HG03558 (cell line): ENCODE measurements around the gene HNRNPM.

ENCODE experiments used
- ATAC-seq: cut with Tn5 transposase; IDR thresholded peaks from one replicate; pipeline ENCODE4 v1.9.1; 2021; ENCODE audit warnings: moderate number of reproducible peaks; ENCODE audit not compliant: unreplicated experiment; ENCODE audit errors: extremely low read depth

The HNRNPM gene

GRCh38 chr19:8532225-8532624 lies 87.5 kb downstream of the HNRNPM start:
- no peak for ATAC-seq

- ATAC-seq, result no peak
Measured at GRCh38 chr19:8536282-8536681, 91.5 kb downstream of the HNRNPM start.

GRCh38 chr19:8537099-8537498 lies 92.3 kb downstream of the HNRNPM start:
- ATAC-seq, result no peak
